Measurements from ENCODE around the gene DLL1. TPM values are rescaled to one million over a fixed set of nuclear protein-coding genes. Genes with fewer than 3 reads are reported as not detected.

The DLL1 gene
- total RNA-seq, 1 experiment from 2014 or later, result 2.8 TPM

- Histone ChIP-seq H3K14ac (ENCODE audit: insufficient read depth, low read length) (no peak overlapping the region), H2BK20ac (ENCODE audit: low read depth, low read length, poor library complexity, severe bottlenecking) (no peak overlapping the region), H2BK120ac (ENCODE audit: low read depth, low read length, poor library complexity, severe bottlenecking) (no peak overlapping the region), H4K20me1 (ENCODE audit: control insufficient read depth, insufficient read depth, insufficient read length) (no peaks in the 10 kb centered on the region), H3K9ac (ENCODE audit: extremely low read depth, insufficient read length, low read length) (no peak overlapping the region), H2AK5ac (ENCODE audit: insufficient read length, low read length) (no peak overlapping the region), H4K91ac (ENCODE audit: insufficient read length, low read depth, low read length) (no peak overlapping the region), H3K27ac (ENCODE audit: insufficient read length, low read depth, low read length) (no peak overlapping the region), H3K23ac (ENCODE audit: insufficient read length, low read depth, low read length) (no peak overlapping the region), H3T11ph (ENCODE audit: low read length) (no peak overlapping the region), H3K79me2 (ENCODE audit: insufficient read depth, low read length) (no peaks in the 10 kb centered on the region), H2AFZ (ENCODE audit: low read length) (no peak overlapping the region), H3K27me3 (ENCODE audit: insufficient read depth, low read length) (no peaks in the 10 kb centered on the region), H3K4ac (ENCODE audit: low read depth, low read length) (no peak overlapping the region), H3K79me1 (ENCODE audit: insufficient read depth, low read depth, low read length, poor library complexity, severe bottlenecking) (no peaks in the 10 kb centered on the region), H3K9me3 (ENCODE audit: control insufficient read depth, low read depth, low read length) (no peaks in the 10 kb centered on the region), H3K56ac (ENCODE audit: insufficient read length, low read depth, low read length) (no peak overlapping the region), H2BK5ac (ENCODE audit: insufficient read length, low read length) (no peak overlapping the region), H3K4me1 (ENCODE audit: insufficient read depth, low read length) (no peaks in the 10 kb centered on the region), H3K23me2 (ENCODE audit: insufficient read length, low read depth, low read length, poor library complexity, severe bottlenecking) (no peaks in the 10 kb centered on the region), H2BK12ac (ENCODE audit: insufficient read length, low read depth, low read length) (no peak overlapping the region), H2BK15ac (ENCODE audit: low read depth, low read length) (no peak overlapping the region), H3K18ac (ENCODE audit: insufficient read length, low read depth, low read length) (no peak overlapping the region), H4K8ac (replicated peaks; ENCODE audit: insufficient read length, low read depth, low read length) (no peak overlapping the region), H3K4me2 (ENCODE audit: insufficient read depth, insufficient read length, low read length) (no peak overlapping the region), H4K5ac (ENCODE audit: insufficient read length, low read depth, low read length) (no peak overlapping the region)
- peaks cover 0 to 3% of the 10 kb centered on the region in 2 experiments; a peak in 1 of 4 replicates for H3K4me1 Mint-ChIP-seq
- DNase-seq, result no peak
- H3K27ac Mint-ChIP-seq, result no peak overlapping the region; a peak in 1 of 7 replicates
- TF ChIP-seq CTCF (conservative IDR thresholded peaks at IDR 0.05), result no peak
- H3K4me3 Mint-ChIP-seq, result no peak overlapping the region
- no CpG with 5 or more reads among the region's 21 CpGs for WGBS (ENCODE audit: extremely low coverage, insufficient read length, low lambda C conversion rate)
- H3K9me3 Mint-ChIP-seq, result no peaks in the 10 kb centered on the region
- H3K36me3 Mint-ChIP-seq (ENCODE audit: insufficient read depth in 1 of 3, low read depth in 3 of 3), result no peaks in the 10 kb centered on the region; a peak in 1 of 7 replicates
- H3K27me3 Mint-ChIP-seq (ENCODE audit: low read depth), result peaks cover 5% of the 10 kb centered on the region
Observed at GRCh38 chr6:170256641-170257040, 34.2 kb downstream of the DLL1 start.
